Osteocyte (in vitro differentiated cells): ENCODE results near the gene ZNF888. TPM values are rescaled to one million over a fixed set of nuclear protein-coding genes. Genes with fewer than 3 reads are reported as not detected.
A peak's percentile ranks its signal among the peaks of the same experiment; 100 is the strongest.

Source experiments
- DNase-seq: peaks from one replicate; pipeline ENCODE4 v3.0.0; 2021; ENCODE audit warnings: mixed read lengths; ENCODE audit not compliant: unreplicated experiment; ENCODE audit errors: extremely low spot score
- H3K27ac Mint-ChIP-seq: one replicate; pipeline ENCODE4 v1.8.0; 2021; ENCODE audit warnings: mild to moderate bottlenecking, mixed read lengths; ENCODE audit not compliant: unreplicated experiment
- H3K27me3 Mint-ChIP-seq: one replicate; pipeline ENCODE4 v1.8.0; 2021; ENCODE audit warnings: mixed read lengths; ENCODE audit not compliant: unreplicated experiment
- H3K36me3 Mint-ChIP-seq: one replicate; pipeline ENCODE4 v1.8.0; 2021; ENCODE audit warnings: mixed read lengths; ENCODE audit not compliant: unreplicated experiment
- H3K4me1 Mint-ChIP-seq: one replicate; pipeline ENCODE4 v1.8.0; 2021; ENCODE audit warnings: mixed read lengths; ENCODE audit not compliant: unreplicated experiment
- H3K4me3 Mint-ChIP-seq: one replicate; pipeline ENCODE4 v1.8.0; 2021; ENCODE audit warnings: mild to moderate bottlenecking, moderate library complexity, mixed read lengths; ENCODE audit not compliant: unreplicated experiment
- H3K9me3 Mint-ChIP-seq: one replicate; pipeline ENCODE4 v1.8.0; 2021; ENCODE audit warnings: mixed read lengths; ENCODE audit not compliant: unreplicated experiment
- total RNA-seq: library from RNA; stranded (reverse); gene quantifications from 2 replicates; pipeline ENCODE4 v1.2.1, GENCODE V29; 2021
- TF ChIP-seq, protein P1 (sequence below): fragments of 200-600 bp; sonication (generic); IDR thresholded peaks from 2 replicates; pipeline ENCODE4 v1.5.0; 2021; ENCODE audit warnings: antibody characterized with exemption, mild to moderate bottlenecking, moderate library complexity

Gene ZNF888
- total RNA-seq, 1 donor from 2014 or later = 4.0 TPM

DNA sequence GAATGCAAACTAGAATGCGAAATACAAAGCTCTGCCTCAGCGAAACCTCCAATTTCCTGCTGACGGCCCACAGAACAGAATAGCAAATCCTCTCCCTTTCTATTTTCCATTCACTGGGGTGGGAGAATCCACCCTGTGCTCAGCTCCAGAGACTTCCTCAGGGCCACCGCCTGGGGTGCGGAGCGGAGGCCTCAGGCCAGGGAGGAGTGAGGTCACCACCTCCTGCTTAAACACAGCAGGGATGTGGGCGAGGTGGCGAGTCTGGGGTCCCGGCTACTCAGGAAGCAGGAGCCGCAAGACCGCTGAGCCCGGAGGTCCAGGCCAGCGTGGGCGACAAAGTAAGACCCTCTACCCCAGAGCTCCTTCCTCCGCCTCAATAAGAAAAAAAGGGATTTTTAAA, 25.1 kb downstream of the ZNF888 start:
- no peak for DNase-seq
- Mint-ChIP-seq H3K27ac (peak overlapping the region; percentile 96), H3K27me3 (no peaks in the 10 kb centered on the region), H3K4me1 (peaks cover 17% of the 10 kb centered on the region), H3K4me3 (peak overlapping the region; percentile 88), H3K9me3 (no peaks in the 10 kb centered on the region), H3K36me3 (peaks cover 15% of the 10 kb centered on the region)
- TF ChIP-seq, protein P1, sequence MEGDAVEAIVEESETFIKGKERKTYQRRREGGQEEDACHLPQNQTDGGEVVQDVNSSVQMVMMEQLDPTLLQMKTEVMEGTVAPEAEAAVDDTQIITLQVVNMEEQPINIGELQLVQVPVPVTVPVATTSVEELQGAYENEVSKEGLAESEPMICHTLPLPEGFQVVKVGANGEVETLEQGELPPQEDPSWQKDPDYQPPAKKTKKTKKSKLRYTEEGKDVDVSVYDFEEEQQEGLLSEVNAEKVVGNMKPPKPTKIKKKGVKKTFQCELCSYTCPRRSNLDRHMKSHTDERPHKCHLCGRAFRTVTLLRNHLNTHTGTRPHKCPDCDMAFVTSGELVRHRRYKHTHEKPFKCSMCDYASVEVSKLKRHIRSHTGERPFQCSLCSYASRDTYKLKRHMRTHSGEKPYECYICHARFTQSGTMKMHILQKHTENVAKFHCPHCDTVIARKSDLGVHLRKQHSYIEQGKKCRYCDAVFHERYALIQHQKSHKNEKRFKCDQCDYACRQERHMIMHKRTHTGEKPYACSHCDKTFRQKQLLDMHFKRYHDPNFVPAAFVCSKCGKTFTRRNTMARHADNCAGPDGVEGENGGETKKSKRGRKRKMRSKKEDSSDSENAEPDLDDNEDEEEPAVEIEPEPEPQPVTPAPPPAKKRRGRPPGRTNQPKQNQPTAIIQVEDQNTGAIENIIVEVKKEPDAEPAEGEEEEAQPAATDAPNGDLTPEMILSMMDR = no peak

DNA sequence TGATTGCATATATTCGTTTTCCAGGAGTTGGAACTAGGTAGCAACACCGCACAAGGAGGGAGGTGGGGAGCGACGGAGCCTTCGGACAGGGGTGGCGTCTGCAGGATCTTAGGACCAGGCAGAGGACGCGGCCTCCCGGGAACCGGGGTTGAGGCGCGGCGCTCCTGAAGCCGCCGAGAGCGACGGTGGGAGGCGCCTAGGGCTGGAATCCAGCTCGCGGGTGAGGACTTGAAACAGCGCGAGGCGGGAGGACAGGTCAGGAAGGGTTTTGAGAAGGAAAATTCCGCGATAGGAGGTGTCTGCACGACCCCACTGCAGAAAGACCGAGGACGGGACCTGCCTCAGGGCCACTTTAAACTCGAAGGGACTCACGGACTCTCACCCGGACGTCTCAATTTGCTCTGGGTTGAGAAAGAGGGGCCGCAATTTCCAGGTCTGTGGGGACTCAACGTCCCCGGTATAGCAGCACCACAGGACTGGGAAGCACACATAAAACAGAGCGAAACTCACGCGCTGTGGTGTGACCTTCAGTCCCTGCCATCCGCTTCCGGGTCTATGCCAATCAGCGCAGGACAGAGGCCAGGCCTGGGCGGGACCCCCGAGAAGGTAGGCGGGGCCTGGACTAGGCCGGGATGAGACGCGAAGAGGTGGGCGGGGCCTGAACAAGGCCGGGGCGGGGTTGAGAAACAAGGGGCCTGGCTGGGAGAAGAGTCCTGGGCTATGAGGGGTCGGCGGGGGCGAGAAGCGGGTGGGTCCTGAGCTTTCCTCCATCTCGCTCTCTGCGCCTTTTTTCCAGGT, 25.9 kb downstream of the ZNF888 start, which contains the start of gene ZNF320:
Gene ZNF320 (minus strand): TSS at position 498 of the 798 bp plus-strand sequence. CDS start 7,380 bp downstream, outside the sequence.
- peak within 1 kb of the TSS; percentile 96 for H3K27ac Mint-ChIP-seq
- peaks cover 21% of the 10 kb centered on the region for H3K36me3 Mint-ChIP-seq
- H3K9me3 Mint-ChIP-seq = no peaks in the 10 kb centered on the region
- no peaks in the 10 kb centered on the region for H3K27me3 Mint-ChIP-seq
- DNase-seq = peak; percentile 97
- TF ChIP-seq, protein P1 = no peak
- H3K4me1 Mint-ChIP-seq = peaks cover 17% of the 10 kb centered on the region
- H3K4me3 Mint-ChIP-seq = peak within 1 kb of the TSS; percentile 88

DNA sequence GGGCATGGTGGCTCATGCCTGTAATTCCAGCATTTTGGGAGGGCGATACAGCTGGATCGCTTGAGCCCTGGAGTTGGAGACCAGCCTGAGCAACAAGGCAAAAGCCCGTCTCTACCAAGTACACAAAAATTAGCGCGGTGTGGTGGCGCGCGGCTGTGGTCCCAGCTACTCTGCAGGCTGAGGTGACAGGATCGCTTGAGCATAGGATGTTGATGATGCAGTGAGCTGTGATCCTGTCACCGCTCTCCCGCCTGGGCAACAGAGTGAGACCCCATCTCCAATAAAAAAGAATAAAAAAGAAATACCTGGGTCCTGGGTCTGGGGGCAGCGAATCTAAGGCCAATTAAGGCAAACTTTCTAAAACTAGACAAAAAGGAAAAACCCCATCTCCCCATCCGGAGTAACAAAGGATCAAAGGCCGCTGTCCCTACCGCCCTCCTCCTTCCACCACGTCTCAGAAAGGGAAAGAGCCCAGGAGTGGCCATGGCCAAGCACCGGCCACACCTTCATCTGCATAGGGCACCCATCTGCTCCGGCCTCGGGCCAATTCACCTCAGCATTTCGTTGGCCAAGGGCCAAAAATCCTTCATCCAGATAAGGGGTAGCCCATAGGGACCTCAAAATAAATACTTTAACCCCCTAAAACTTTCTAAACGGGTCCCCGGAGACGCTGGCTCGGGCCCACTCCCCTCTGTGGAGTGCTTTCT, 26.6 kb downstream of the ZNF888 start:
- Mint-ChIP-seq H3K4me3 (peak overlapping the region; percentile 88), H3K36me3 (peaks cover 25% of the 10 kb centered on the region), H3K27ac (peak overlapping the region; percentile 96), H3K27me3 (no peaks in the 10 kb centered on the region), H3K9me3 (no peaks in the 10 kb centered on the region), H3K4me1 (peaks cover 17% of the 10 kb centered on the region)
- no peak for DNase-seq
- TF ChIP-seq, protein P1 = no peak

DNA sequence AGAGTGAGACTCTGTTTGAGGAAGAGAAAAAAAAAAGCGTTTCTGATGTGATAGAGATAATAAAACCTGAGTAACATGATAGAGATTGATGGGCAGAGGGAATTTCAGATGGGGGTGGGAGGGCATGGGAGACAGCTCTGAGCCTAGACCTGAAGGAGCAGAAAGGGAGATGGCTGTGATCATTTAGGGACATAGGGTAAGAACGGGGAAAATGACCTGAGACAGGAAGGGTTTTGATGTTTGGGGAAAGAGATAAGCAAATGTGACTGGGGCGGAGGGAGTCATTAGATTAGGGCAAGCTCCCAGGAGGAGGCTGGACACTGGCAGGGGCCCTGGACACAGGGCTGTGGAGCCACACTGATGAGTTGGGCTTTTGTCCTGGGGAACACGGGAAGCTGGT, 31.9 kb downstream of the ZNF888 start:
- TF ChIP-seq, protein P1 = no peak
- Mint-ChIP-seq H3K9me3 (peaks cover 4% of the 10 kb centered on the region), H3K36me3 (peaks cover 67% of the 10 kb centered on the region), H3K27ac (no peak overlapping the region), H3K27me3 (no peaks in the 10 kb centered on the region), H3K4me1 (no peaks in the 10 kb centered on the region), H3K4me3 (no peak overlapping the region)
- no peak for DNase-seq

DNA sequence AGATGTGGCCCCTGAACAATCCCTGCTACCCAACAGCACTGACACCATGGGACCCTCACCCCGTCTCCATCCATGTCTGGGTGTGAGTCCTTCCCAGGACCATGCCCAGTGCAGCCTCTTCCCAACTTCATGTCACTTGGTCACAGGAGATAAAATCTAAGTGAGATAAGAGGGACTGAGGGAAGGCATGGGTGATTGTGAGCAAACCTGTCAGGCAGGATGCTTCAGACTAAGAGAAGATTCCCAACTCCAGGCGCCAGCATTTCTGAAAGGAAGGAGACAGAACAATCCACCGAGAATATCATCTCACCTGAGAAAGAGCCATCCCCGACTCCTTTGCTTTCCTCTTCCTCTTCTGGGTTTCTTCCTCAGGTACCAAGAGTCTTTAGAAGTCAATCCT, 33.3 kb downstream of the ZNF888 start:
- H3K27me3 Mint-ChIP-seq = no peaks in the 10 kb centered on the region
- TF ChIP-seq, protein P1 = no peak
- no peak for DNase-seq
- no peak overlapping the region for H3K4me3 Mint-ChIP-seq
- H3K4me1 Mint-ChIP-seq = no peaks in the 10 kb centered on the region
- H3K27ac Mint-ChIP-seq = no peak overlapping the region
- peaks cover 73% of the 10 kb centered on the region for H3K36me3 Mint-ChIP-seq
- H3K9me3 Mint-ChIP-seq = peaks cover 5% of the 10 kb centered on the region
